ENCODE data around the gene CYS1.
A peak's percentile ranks its signal among the peaks of the same experiment; 100 is the strongest.
"Not testable (repeated sequence)": the region's sequence is repeated elsewhere in the genome, so short reads cannot be mapped to it uniquely, and the experiment has no call there.

The CYS1 gene, protein sequence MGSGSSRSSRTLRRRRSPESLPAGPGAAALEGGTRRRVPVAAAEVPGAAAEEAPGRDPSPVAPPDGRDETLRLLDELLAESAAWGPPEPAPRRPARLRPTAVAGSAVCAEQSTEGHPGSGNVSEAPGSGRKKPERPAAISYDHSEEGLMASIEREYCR

DNA sequence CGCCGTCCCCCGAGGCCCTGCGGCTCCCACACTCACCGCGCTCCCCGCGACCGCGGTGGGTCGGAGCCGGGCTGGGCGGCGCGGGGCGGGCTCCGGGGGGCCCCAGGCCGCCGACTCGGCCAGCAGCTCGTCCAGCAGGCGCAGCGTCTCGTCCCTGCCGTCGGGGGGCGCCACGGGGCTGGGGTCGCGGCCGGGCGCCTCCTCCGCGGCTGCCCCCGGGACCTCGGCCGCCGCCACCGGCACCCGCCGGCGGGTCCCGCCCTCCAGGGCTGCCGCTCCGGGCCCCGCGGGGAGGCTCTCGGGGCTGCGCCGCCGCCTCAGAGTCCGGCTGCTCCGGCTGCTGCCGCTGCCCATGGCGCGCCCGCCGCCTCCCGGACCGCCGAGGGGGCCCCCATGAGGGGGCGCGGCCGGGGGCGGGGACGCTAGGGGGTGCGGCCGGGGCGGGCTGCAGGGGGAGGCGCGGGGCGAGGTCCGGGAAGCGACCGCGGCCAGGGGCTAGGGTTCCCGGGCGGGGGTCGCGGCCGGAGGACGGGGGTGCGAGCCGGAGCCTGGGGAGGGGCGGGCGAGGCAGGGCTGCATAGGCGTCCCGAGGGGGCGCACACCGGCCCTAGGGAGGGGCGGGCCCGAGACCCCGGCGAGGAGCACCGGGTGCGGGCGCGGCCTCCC lies at the start of gene CYS1:
CYS1 (minus strand) TSS at position 542 of the 666 bp plus-strand sequence; CDS start at position 354, 188 bp downstream.
- no peak for DNase-seq

DNA sequence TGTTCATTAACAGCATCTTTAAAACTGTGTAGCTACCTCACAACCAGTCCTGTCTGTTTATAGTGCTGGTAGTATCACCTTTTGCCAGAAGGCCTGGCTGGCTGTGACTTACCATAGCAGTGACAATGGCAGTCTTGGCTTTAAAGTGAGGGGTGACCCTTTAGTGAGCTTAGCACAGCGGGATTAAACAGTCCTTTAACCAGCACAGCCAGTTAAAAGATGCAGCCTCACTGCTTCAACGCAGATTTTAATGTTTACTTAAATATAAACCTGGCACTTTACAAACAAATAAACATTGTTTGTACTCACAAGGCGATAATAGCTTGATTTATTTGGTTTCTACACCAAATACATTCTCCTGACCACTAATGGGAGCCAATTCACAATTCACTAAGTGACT lies 49.3 kb upstream of the CYS1 start:
- DNase-seq: no peak

DNA sequence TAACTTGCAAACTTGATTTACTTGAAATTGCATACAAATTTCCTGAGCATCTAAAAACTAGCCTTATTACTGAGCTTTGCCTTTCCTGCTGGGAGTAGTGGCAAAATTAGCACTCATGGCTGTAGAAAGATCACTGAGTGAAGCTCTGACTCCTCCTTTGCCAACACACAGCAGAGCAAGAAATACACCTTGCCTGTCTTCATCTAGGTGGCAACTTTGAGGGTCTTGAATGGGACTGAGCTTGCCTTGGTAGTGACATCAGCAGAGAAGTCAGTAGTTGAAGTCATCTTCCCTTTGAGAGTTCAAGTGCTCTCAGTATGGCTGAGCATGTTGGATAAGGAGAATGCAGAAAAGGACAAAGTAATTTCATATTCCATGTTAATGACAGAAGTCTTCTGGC lies 48.2 kb upstream of the CYS1 start:
- no peak for DNase-seq

GRCh38 chr2:10126632-10127026 lies 46.4 kb upstream of the CYS1 start:
- no peak for DNase-seq

- DNase-seq: no peak
Observed at GRCh38 chr2:10125842-10126631, 45.8 kb upstream of the CYS1 start.

DNA sequence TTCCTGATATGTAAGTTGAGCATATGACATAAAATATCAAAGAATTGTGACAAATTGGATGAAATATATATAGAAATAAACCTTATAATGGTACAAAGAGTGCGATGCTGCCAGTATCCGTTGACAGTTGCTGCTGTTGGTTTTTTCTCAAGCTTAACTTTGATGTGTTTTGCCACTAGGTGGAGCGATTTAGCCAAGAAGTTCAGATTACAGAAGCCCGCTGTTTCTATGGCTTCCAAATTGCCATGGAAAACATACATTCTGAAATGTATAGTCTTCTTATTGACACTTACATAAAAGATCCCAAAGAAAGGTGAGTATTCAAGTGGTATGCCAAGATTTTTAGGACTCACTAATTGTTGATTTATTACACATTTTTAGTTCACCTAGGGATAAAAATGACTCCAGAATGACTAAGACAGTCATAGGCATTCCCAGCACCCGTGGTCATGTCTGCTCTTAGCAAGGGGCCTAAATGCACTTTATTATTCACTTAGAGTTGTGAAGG lies 44.4 kb upstream of the CYS1 start:
- DNase-seq: peak; percentile 38 to 70

- no peak for DNase-seq
Observed at GRCh38 chr2:10123281-10123680, 43.1 kb upstream of the CYS1 start.

DNA sequence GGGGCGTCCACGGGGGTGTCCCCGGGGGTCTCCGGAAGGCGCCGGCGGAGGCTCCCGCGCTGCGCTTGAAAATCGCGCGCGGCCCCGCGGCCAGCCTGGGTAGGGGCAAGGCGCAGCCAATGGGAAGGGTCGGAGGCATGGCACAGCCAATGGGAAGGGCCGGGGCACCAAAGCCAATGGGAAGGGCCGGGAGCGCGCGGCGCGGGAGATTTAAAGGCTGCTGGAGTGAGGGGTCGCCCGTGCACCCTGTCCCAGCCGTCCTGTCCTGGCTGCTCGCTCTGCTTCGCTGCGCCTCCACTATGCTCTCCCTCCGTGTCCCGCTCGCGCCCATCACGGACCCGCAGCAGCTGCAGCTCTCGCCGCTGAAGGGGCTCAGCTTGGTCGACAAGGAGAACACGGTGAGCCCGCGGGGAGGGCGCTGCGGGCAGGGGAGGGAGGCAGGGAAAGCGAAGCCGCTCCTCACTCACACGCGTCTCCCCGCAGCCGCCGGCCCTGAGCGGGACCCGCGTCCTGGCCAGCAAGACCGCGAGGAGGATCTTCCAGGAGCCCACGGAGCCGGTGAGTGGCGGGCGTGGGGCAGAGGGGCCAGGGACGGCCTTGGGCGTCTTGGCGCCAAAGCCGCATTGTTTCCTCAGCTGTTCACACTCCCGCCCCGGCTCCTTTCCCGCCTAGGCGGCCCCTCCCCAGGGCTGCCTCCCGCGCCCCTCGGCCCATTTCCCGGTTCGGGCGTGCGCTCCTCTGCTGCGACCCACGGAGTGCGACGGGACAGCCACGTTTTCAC lies 42.5 kb upstream of the CYS1 start, which contains the start of gene RRM2:
RRM2 (plus strand) TSS at position 240 of the 781 bp plus-strand sequence; CDS start at position 300, 60 bp downstream.
- peak; percentile 79 to 90 for DNase-seq

DNA sequence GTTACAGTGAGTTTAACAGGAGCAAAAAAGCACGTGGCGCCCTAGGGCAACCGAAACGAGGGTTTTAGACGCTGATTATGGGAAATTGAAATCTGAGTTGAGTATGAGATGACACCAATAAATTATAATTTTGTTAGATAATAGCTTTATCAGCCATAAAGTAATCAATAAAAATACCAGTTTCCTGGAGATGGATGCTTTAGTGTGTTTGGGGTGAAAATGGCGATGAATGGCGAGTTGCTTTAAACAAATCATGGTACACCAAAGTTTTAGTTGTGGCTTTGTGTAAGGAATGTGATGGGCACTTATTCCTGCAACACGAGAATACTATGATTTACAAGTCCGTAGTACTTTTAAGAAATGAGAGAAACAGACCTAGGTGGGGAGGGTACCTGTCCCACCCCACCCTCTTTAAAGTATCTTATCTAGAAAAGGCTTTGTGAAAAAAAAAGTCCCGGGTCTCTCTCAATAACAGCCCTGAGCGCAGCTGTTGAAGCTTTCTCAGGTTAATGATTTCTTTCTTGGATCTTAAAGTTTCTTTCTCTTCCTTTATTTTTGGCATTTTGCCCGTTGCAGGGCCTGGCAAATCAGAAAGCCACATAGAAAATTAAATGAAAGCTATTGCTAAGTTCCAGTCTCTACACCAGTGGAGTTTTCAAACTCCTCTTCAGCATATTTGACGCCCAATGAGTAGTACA lies 40.8 kb upstream of the CYS1 start:
- peak in 1 of 2 experiments; percentile 54 for DNase-seq

GRCh38 chr2:10120158-10120876 lies 40.1 kb upstream of the CYS1 start:
- peak; percentile 82 to 96 for DNase-seq

DNA sequence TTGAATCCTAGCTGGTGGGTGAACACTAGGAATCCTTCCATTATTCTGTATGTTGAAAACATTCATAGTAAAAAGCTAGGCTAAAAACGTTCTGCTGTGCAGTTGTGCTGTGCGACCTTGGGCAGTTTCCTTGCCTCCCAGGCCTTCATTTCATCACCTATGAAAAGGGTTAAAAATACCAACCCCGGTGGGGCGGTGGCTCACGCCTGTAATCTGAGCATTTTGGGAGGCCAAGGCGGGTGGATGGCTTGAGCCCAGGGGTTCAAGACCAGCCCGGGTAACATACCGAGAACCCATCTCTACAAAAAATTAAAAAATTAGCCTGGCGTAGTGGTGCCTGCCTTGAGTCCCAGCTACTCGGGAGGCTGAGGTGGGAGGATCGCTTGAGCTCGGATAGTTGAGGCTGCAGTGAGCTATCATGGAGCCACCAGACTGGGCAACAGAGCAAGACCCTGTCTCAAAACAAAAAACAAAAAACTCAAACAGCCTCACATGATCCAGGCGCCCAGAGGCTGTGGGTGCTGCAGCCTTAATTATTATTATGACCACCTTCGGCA lies 39.5 kb upstream of the CYS1 start:
- DNase-seq: no peak

DNA sequence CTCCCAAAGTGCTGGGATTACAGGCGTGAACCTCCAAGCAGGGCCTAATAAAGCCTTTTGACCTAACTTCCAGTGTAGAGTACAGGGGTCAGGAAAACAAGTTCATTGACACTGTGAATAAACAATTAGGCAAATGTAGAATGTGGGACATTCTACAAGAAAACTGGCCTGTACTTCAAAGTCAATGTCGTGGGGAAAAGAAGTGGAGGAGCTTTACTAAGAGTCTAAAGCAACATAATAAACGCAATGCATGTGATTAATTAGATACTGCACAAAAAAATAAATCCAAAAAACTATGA lies 38.8 kb upstream of the CYS1 start:
- DNase-seq: no peak

DNA sequence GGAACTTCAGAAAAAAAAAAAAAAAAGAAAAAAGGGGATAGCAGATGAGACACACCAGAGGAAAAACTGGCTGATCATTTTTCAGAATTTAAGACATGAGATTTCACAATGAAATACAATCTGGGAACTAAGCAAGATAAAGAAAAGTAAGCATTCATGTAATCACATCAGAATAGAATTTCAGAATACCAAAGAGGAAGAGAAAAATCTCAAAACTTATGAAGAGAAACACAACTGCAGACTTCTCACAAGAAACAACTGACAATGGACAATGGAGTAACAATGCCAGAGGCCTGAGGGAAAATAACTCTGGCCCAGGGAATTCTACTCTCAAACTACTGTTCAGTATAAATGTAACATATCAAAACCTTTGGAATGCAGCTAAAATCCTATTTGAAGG lies 29.1 kb upstream of the CYS1 start:
- DNase-seq: no peak

GRCh38 chr2:10104906-10105305 lies 24.7 kb upstream of the CYS1 start:
- DNase-seq: not testable (repeated sequence)

- DNase-seq: no peak
Observed at GRCh38 chr2:10103179-10103578, 23.0 kb upstream of the CYS1 start.

DNA sequence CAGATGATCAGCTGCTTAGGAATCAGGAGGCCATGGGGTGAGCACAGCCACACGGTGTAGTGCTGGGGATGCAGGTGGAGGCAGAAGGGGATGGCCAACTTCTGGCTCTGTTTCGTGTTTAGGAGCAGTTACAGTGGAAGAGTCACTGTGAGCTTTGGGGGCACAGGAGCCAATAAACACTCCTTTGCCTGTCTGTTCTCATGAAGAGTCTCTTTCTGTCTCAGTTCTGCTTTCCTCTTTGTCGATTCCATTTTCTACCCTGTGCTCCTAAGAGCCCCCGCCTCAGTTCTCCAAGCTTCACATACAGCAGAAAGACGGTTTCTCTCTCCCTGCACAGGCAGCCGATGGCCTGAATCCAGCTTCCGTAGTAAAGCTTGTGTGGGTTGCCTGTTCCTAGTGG lies 21.3 kb upstream of the CYS1 start:
- no peak for DNase-seq

DNA sequence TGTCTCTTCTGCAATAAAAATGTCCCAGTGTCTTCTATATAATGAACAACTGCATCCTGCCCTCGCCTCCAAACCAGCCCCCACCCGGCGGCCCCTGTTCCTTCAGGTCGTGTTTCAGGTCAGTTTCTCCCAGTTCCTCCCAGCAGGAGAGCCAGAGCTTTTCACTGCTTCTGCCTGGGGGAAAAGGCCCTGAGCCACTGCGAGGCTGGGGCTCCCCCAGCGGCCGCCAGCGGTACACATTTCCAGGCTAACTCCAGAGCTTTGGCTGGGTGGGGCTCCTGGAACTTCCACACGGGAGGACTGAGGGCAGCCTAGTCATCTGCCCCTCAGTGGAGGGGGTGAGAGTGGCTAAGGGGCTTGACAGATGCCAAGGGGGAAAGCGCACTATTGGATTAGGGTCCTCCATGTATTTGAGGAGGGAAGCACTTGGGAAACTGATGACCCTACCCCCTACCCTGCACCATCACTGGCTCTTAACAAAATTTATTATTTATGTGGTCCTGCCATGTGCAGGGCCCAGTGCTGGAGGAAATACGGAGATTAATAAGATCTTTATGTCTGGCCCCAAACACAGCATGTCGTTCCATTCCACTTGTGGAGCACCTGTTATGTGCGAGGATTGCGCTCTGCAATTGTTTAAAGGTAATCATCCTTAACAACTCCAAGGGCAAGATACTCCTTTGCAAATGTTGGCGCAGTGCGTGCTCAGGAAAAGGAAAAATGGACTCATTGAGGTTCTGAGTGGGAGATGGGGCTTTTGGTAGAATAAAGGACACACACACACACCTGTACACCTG lies 17.3 kb upstream of the CYS1 start:
- DNase-seq: peak; percentile 55 to 63

- no peak for DNase-seq
Observed at GRCh38 chr2:10096641-10097040, 16.4 kb upstream of the CYS1 start.

DNA sequence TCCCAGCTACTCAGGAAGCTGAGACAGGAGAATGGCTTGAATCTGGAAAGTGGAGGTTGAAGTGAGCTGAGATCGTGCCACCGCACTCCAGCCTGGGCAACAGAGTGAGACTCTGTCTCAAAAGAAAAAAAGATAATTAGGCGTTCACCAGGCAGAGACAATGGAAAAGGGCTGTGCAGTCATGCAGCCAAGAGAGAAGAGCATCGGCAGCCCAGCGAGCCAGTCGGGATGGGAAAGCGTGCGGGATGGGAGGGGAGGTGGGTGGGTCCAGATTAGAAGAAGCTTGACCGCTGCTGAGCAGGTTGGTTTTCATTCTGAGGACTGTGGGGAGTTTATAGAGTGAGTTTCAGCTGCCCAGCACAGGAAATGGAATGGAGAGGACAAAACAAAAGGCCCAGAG lies 15.0 kb upstream of the CYS1 start:
- no peak for DNase-seq

GRCh38 chr2:10094271-10094814 lies 14.1 kb upstream of the CYS1 start:
- no peak for DNase-seq
